Activated T-helper 1 cell treated with anti-CD3 and anti-CD28 coated beads, Interleukin-12 subunit alpha, Interleukin-12 subunit beta, Interleukin-2, Interleukin-4 antibody, amounts not matched to agents 30 ng/mL and 10 ng/mL and 1 ng/mL, durations not matched to agents 14 hours and 24 hours and 36 hours (primary cell): ENCODE measurements around the gene DAPK2. TPM values are rescaled to one million over a fixed set of nuclear protein-coding genes. Genes with fewer than 3 reads are reported as not detected.
A peak's percentile ranks its signal among the peaks of the same experiment; 100 is the strongest.

Experiments used
- DNase-seq: peaks from one replicate; pipeline ENCODE4 v3.0.0; 2021; ENCODE audit warnings: low spot score
- H3K27ac Mint-ChIP-seq: one replicate; pipeline ENCODE4 v1.8.0; 2021; ENCODE audit warnings: mild to moderate bottlenecking, mixed read lengths
- H3K27me3 Mint-ChIP-seq: one replicate; pipeline ENCODE4 v1.8.0; 2022; ENCODE audit warnings: mild to moderate bottlenecking, moderate library complexity, mixed read lengths; ENCODE audit not compliant: insufficient read depth
- H3K36me3 Mint-ChIP-seq: one replicate; pipeline ENCODE4 v1.8.0; 2021; ENCODE audit warnings: low read depth, mixed read lengths
- H3K4me1 Mint-ChIP-seq: one replicate; pipeline ENCODE4 v1.8.0; 2021; ENCODE audit warnings: low read depth, mixed read lengths
- H3K4me3 Mint-ChIP-seq: one replicate; pipeline ENCODE4 v1.8.0; 2021; ENCODE audit warnings: mild to moderate bottlenecking, moderate library complexity, mixed read lengths
- H3K9me3 Mint-ChIP-seq: one replicate; pipeline ENCODE4 v1.8.0; 2021; ENCODE audit warnings: mixed read lengths
- intact Hi-C: fragments of 100-400 bp; cut with micrococcal nuclease; formaldehyde crosslinking; loops from one replicate; pipeline ENCODE4 v1.15.1; 2024
- total RNA-seq: library from RNA; stranded (reverse); gene quantifications from 2 replicates; pipeline ENCODE4 v1.2.3, GENCODE V29; 2022

DAPK2 gene
- total RNA-seq, 1 donor from 2014 or later = 8.7 TPM

GRCh38 chr15:63917588-63918316 lies 128.5 kb downstream of the DAPK2 start:
- no peak for DNase-seq
- Mint-ChIP-seq H3K9me3 (no peaks in the 10 kb centered on the region), H3K27me3 (peaks cover 3% of the 10 kb centered on the region), H3K36me3 (no peaks in the 10 kb centered on the region), H3K4me1 (peaks cover 28% of the 10 kb centered on the region), H3K27ac (no peak overlapping the region), H3K4me3 (no peak overlapping the region)
- intact Hi-C loops = no loop called here

- intact Hi-C loops = no loop called here
- Mint-ChIP-seq H3K27me3 (peaks cover 3% of the 10 kb centered on the region), H3K4me3 (no peak overlapping the region), H3K4me1 (peaks cover 24% of the 10 kb centered on the region), H3K36me3 (no peaks in the 10 kb centered on the region), H3K9me3 (no peaks in the 10 kb centered on the region), H3K27ac (no peak overlapping the region)
- no peak for DNase-seq
Measured at GRCh38 chr15:63915873-63916771, 130.2 kb downstream of the DAPK2 start.

- intact Hi-C loops = no loop called here
Measured at GRCh38 chr15:63915209-63915872, 130.9 kb downstream of the DAPK2 start.

DNA sequence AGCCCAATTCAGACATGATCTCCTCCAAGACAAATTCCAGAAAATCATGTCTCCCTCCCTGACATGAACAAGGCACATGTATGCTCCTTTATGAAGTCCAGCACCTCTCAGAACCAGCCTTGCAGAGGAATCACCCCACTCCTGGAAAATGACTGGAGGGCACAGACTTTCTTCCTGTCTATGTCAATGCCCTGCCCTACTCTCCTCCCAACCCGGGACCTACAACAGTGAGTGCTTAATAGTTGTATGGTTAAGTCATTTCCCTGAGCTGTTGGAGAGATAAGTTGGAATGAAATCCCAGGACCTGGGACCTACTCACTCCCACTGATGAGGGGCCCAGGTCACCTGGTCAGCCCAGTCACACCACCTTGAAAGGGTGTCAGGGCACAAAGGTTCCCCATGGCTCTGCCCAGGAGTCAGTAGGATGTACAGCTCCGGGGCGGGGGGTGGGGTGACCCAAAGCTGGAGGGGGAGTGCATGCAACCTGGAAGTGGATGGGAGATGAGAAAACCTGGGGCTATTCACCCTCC lies 132.4 kb downstream of the DAPK2 start:
- Mint-ChIP-seq H3K27ac (no peak overlapping the region), H3K4me1 (peaks cover 9% of the 10 kb centered on the region)

More at GRCh38 chr15:63915209-63915872, 130.9 kb downstream of the DAPK2 start:
- Mint-ChIP-seq H3K36me3 (no peaks in the 10 kb centered on the region), H3K27ac (no peak overlapping the region), H3K27me3 (peaks cover 3% of the 10 kb centered on the region), H3K4me3 (no peak overlapping the region), H3K4me1 (peaks cover 17% of the 10 kb centered on the region), H3K9me3 (no peaks in the 10 kb centered on the region)
- no peak for DNase-seq

DNA sequence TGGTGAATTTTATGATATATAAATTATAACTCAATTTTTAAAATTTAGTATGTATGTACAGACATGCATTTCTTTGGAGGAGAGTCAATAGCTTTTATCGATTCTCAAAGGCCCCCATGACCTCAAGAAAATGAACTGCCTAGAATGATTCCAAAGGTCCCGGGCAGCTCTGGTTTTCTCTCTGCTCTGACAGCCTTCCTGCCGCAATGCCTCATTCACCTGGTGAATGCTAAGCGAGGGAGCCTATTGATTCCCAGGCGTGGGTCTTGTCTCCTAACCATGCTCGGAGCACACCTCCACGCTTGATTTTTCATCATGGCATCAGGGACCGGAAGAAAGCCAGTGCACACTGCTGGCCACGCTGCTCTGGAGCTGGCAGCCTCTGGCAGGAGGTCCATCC lies 132.9 kb downstream of the DAPK2 start:
- peaks cover 3% of the 10 kb centered on the region for H3K27me3 Mint-ChIP-seq
- no peak overlapping the region for H3K27ac Mint-ChIP-seq
- DNase-seq = no peak
- no peak overlapping the region for H3K4me3 Mint-ChIP-seq
- H3K36me3 Mint-ChIP-seq = no peaks in the 10 kb centered on the region
- H3K4me1 Mint-ChIP-seq = peaks cover 9% of the 10 kb centered on the region
- intact Hi-C loops = no loop called here
- H3K9me3 Mint-ChIP-seq = no peaks in the 10 kb centered on the region

More for the DNA sequence above, 132.4 kb downstream of the DAPK2 start:
- no peak overlapping the region for H3K4me3 Mint-ChIP-seq
- no peaks in the 10 kb centered on the region for H3K9me3 Mint-ChIP-seq
- H3K36me3 Mint-ChIP-seq = no peaks in the 10 kb centered on the region
- no peak for DNase-seq
- H3K27me3 Mint-ChIP-seq = peaks cover 3% of the 10 kb centered on the region
- intact Hi-C loops = no loop called here

DNA sequence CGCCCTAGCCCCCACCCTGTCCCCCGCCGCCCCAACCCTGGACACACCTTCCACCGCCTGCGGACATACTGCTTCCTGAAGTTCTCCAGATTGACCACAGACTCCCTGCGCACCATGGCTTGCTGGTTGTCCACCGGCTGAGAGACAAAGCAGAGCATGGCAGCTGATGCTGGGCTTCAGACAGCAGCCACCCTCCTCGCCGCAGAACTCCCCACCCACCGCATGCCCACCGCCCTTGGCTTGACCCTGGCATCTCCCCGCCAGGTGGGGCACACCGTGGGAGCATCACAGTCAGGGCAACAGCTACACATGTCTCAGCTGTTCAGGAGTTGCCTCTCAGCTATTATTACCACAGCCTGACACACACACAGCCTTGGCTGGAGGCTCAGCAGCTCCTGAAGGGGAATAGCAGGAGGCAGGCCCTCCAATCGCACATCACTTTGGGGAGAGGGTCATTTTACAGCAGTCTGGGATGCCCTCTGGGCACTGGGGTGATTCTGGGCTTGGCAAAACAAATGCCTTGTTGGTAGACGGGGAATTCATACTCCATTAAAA lies 134.1 kb downstream of the DAPK2 start:
- no peak overlapping the region for H3K4me3 Mint-ChIP-seq
- no peaks in the 10 kb centered on the region for H3K36me3 Mint-ChIP-seq
- no peak for DNase-seq
- intact Hi-C loops = no loop called here
- H3K4me1 Mint-ChIP-seq = peaks cover 5% of the 10 kb centered on the region
- H3K27ac Mint-ChIP-seq = no peak overlapping the region
- H3K27me3 Mint-ChIP-seq = peaks cover 3% of the 10 kb centered on the region
- no peaks in the 10 kb centered on the region for H3K9me3 Mint-ChIP-seq

DNA sequence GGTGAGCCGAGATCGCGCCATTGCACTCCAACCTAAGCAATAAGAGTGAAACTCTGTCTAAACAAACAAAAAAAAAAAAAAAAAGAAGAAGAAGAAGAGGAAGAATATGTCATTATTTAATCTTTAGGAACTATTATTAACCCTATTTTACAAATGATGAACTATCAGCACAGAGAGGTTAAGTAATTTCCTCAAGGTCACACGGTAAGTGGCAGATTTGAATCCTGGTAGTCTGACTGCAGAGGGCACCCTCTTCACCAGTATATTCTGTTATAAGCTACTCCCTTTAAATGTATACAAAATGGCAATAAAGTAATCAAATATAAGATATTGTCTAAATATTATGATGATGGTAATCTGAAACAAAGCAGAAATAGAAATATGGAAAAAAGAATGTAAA lies 135.1 kb downstream of the DAPK2 start:
- Mint-ChIP-seq H3K27ac (no peak overlapping the region), H3K4me1 (peaks cover 13% of the 10 kb centered on the region), H3K36me3 (no peaks in the 10 kb centered on the region), H3K9me3 (no peaks in the 10 kb centered on the region), H3K27me3 (peaks cover 3% of the 10 kb centered on the region), H3K4me3 (no peak overlapping the region)
- intact Hi-C loops = no loop called here
- DNase-seq = no peak

DNA sequence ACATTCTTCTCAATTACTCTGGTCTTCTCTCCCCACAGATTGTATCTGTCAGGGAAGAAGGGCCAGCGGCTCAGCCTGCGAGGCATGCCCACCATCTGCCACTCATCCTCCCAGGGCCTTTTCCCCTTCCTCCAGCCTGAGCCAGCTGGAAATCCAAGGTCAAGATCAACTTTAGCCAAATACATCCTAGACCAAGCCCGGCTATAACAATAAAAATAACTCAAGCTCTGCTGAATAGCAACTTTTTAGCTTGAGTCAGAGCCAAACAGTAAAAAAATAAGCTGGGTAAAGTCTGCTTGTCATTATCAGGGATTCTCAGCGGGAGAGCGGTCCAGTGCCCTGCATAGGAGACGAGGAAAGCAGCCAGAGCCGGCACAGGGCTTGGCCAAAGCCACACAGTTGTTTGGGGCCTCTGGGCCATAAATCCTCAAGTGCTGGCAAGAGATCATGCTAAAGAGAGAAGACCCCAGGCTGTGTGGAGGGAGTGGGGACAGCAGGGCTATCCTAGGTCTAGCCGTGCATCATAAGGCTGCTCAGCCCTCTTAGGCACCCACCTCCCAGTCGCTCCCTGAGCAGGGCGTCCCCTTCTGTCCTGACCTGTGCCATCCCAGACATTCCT lies 136.4 kb downstream of the DAPK2 start:
- intact Hi-C loops = no loop called here
- Mint-ChIP-seq H3K4me1 (peaks cover 21% of the 10 kb centered on the region), H3K27me3 (no peaks in the 10 kb centered on the region), H3K27ac (no peak overlapping the region), H3K4me3 (no peak overlapping the region), H3K36me3 (no peaks in the 10 kb centered on the region), H3K9me3 (no peaks in the 10 kb centered on the region)
- DNase-seq = no peak

DNA sequence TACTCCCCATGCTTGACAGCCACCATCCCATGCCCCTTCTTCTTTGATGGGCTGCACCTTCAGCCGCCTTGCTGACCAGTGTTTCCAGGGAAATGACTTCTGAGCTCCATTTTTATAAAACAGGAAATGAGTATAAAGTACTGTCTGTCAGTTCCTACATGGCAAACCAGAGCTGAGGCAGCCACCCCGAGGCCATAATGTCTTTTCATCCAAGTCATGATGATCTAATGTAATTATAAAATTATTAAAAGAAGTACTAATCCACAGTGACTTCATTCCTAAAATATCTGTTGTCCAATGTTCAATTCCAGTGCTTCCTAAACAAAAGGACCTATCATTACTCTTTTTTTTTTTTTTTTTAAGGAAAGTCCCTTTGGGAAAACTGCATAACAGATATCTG lies 137.3 kb downstream of the DAPK2 start:
- DNase-seq = no peak
- Mint-ChIP-seq H3K9me3 (no peaks in the 10 kb centered on the region), H3K27ac (no peak overlapping the region), H3K4me3 (no peak overlapping the region), H3K4me1 (peaks cover 30% of the 10 kb centered on the region), H3K36me3 (no peaks in the 10 kb centered on the region), H3K27me3 (no peaks in the 10 kb centered on the region)
- intact Hi-C loops = no loop called here

DNA sequence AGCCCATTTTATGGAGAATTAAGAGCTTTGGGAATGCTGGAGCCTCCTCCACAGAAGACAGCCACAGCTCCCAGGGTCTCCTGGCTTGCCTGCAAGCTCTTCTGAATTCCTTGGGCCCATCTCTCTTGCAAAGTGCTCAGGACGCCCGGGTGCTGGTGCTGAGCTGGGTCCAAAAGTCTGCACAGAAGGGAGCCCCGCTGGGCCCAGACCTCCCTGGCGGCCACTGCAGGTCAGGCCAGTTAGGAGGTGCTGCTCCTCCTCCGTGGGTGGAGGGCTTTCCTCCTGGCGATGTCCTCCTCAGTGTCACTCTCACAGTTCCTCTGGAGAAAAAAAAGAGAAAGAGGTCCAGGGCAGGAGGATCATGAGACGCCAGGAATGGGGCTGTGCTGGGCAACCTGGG lies 138.0 kb downstream of the DAPK2 start:
- no peaks in the 10 kb centered on the region for H3K36me3 Mint-ChIP-seq
- no peaks in the 10 kb centered on the region for H3K9me3 Mint-ChIP-seq
- no peak overlapping the region for H3K4me3 Mint-ChIP-seq
- intact Hi-C loops = no loop called here
- no peak overlapping the region for H3K27ac Mint-ChIP-seq
- H3K27me3 Mint-ChIP-seq = no peaks in the 10 kb centered on the region
- no peak for DNase-seq
- peaks cover 30% of the 10 kb centered on the region for H3K4me1 Mint-ChIP-seq

DNA sequence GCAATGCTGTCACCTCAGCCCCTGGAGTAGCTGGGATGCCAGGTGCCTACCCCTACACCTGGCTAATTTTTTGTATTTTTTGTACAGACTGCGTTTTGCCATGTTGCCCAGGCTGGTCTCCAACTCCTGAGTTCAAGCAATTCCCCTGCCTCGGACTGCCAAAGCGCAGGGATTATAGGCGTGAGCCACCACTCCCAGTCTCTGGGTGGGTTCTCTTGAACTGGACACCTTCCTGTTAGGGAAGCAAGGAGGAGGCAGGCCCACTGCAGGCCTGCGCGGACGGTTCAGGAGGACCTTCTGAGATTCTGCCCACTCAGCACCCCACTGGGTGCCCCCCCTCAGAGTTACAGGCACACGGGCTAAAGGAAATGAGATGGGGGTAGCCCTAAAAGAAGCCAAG lies 138.8 kb downstream of the DAPK2 start:
- Mint-ChIP-seq H3K4me1 (peaks cover 29% of the 10 kb centered on the region), H3K27me3 (no peaks in the 10 kb centered on the region), H3K4me3 (no peak overlapping the region), H3K27ac (no peak overlapping the region), H3K9me3 (no peaks in the 10 kb centered on the region), H3K36me3 (no peaks in the 10 kb centered on the region)
- no peak for DNase-seq
- intact Hi-C loops = no loop called here

DNA sequence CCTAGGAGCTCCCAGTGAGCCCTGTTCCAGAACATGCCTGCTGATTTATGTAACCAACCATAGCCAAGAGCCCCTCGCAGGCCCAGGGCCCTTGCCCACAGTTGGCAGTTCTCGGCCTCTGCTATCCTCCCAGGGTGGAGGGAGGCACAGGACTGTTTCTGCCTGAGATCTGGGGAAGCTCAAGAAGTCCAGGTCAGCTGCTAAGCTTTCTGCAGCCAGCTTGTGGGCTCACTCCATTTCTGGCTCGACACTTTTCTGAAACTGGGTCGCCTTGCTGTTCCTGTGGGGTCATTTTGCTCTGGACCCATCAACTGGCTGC lies 140.1 kb downstream of the DAPK2 start:
- H3K36me3 Mint-ChIP-seq = no peaks in the 10 kb centered on the region
- H3K27ac Mint-ChIP-seq = peak overlapping the region; percentile 87
- H3K27me3 Mint-ChIP-seq = no peaks in the 10 kb centered on the region
- peaks cover 28% of the 10 kb centered on the region for H3K4me1 Mint-ChIP-seq
- no peak for DNase-seq
- peak overlapping the region; percentile 31 for H3K4me3 Mint-ChIP-seq
- H3K9me3 Mint-ChIP-seq = no peaks in the 10 kb centered on the region
- intact Hi-C loops = no loop called here
